K562 (cell line): ENCODE measurements around the gene RPL21. TPM values are rescaled to one million over a fixed set of nuclear protein-coding genes. Genes with fewer than 3 reads are reported as not detected.

Source experiments
- CBX1 ChIP-seq: sonication (generic); IDR thresholded peaks from 2 replicates; pipeline ENCODE4 v1.6.1; 2016; ENCODE audit warnings: antibody characterized with exemption, low read depth, mild to moderate bottlenecking
- CXXC5 ChIP-seq: fragments of 250-450 bp; sonication (Bioruptor Pico); IDR thresholded peaks from 2 replicates; pipeline ENCODE4 v1.8.0; 2022; ENCODE audit warnings: inconsistent platforms, mild to moderate bottlenecking, moderate library complexity
- ETV6 ChIP-seq, 3 experiments: fragments of 150-350 bp in 1 of 3; sonication (generic) in 1 of 3; formaldehyde crosslinking in 1 of 3; IDR thresholded peaks; 2 replicates each; pipeline versions ENCODE4 v1.6.1 to v1.8.0; 2014 to 2022; ENCODE audit warnings: borderline replicate concordance in 2 of 3, low read depth in 2 of 3, antibody characterized with exemption in 1 of 3, low read length in 1 of 3, mild to moderate bottlenecking in 1 of 3, missing genetic modification reagents in 1 of 3
- NRF1 ChIP-seq, 2 experiments: fragments of 450-650 bp; IDR thresholded peaks in 1 of 2; conservative IDR thresholded peaks in 1 of 2; 2 replicates each; pipeline ENCODE4 v1.6.1; 2014; ENCODE audit warnings: mild to moderate bottlenecking in 2 of 2
- PHF21A ChIP-seq: fragments of 450-650 bp; IDR thresholded peaks from 2 replicates; pipeline ENCODE4 v1.6.1; 2017; ENCODE audit warnings: low read depth, borderline replicate concordance
- RBFOX2 ChIP-seq: fragments of 200-400 bp; formaldehyde crosslinking; IDR thresholded peaks from 2 replicates; pipeline ENCODE4 v1.6.1; 2017; ENCODE audit warnings: low read depth, mild to moderate bottlenecking, low read length, moderate library complexity
- RBM15 ChIP-seq: fragments of 200-400 bp; formaldehyde crosslinking; IDR thresholded peaks from 2 replicates; pipeline ENCODE4 v1.6.1; 2018; ENCODE audit warnings: mild to moderate bottlenecking, low read length, moderate library complexity; ENCODE audit not compliant: insufficient read depth
- RCOR1 ChIP-seq, 2 experiments: IDR thresholded peaks; 2 replicates each; pipeline ENCODE4 v1.6.1; 2012; ENCODE audit warnings: low read depth in 2 of 2, low read length in 2 of 2, borderline replicate concordance in 1 of 2, improper control_type of control experiment in 1 of 2
- SETDB1 ChIP-seq: IDR thresholded peaks from one replicate; pipeline ENCODE4 v1.6.1; 2012; ENCODE audit warnings: low read length, control low read depth, inconsistent platforms
- ZBTB11 ChIP-seq, 3 experiments: fragments of 200-800 bp in 1 of 3; fragments of 250-450 bp in 1 of 3; fragments of 450-650 bp in 1 of 3; sonication (Bioruptor Pico) in 1 of 3; sonication (Bioruptor generic) in 1 of 3; formaldehyde crosslinking in 1 of 3; IDR thresholded peaks; 2 replicates each; pipeline versions ENCODE4 v1.6.1 to v1.8.0; 2016 to 2022; ENCODE audit warnings: mild to moderate bottlenecking in 2 of 3, missing genetic modification characterization in 2 of 3, missing compliant biosample characterization in 1 of 3, moderate library complexity in 1 of 3
- ZNF584 ChIP-seq: fragments of 200-800 bp; sonication (Bioruptor generic); IDR thresholded peaks from 2 replicates; pipeline ENCODE4 v1.6.1; 2016; ENCODE audit warnings: low read depth, mild to moderate bottlenecking, missing genetic modification characterization, missing compliant biosample characterization
- ZNF695 ChIP-seq: fragments of 450-650 bp; formaldehyde crosslinking; IDR thresholded peaks from 2 replicates; pipeline ENCODE4 v1.4.0; 2020; ENCODE audit warnings: mild to moderate bottlenecking, moderate library complexity
- ZNF780A ChIP-seq: fragments of 250-450 bp; sonication (Bioruptor Pico); IDR thresholded peaks from 2 replicates; pipeline ENCODE4 v1.5.0; 2021; ENCODE audit warnings: mild to moderate bottlenecking
- polyA plus RNA-seq, 8 experiments: library from polyadenylated mRNA; depleted of rRNA in 4 of 8; stranded (reverse) in 5 of 8; unstranded in 3 of 8; fragments of >200 nt; fragmentation: Nextera tagmentation in 2 of 8; fragmentation: Illumina TruSeq in 1 of 8; extraction: Ambion mirVana in 2 of 8; extraction: Trizol in 1 of 8; gene quantifications; 2 replicates each; pipeline versions ENCODE4 v1.2.1 to v1.2.3, GENCODE V29; 2011 to 2014; ENCODE audit warnings: inconsistent platforms in 1 of 8, missing spikeins in 1 of 8
- total RNA-seq, 7 experiments: library from RNA; depleted of rRNA in 6 of 7; stranded (reverse); fragments of >200 nt in 6 of 7; fragmentation: Illumina TruSeq in 2 of 7; extraction: Trizol in 2 of 7; gene quantifications; 2 replicates each; pipeline versions ENCODE4 v1.2.1 to v1.2.3, GENCODE V29; 2011 to 2021; ENCODE audit warnings: low replicate concordance in 1 of 7
- TF ChIP-seq, protein P1 (sequence below): IDR thresholded peaks from 2 replicates; pipeline ENCODE4 v1.6.1; 2011; ENCODE audit not compliant: insufficient read length; ENCODE audit errors: extremely low read depth
- TF ChIP-seq, protein P2 (sequence below): IDR thresholded peaks from 2 replicates; pipeline ENCODE4 v1.6.1; 2011; ENCODE audit warnings: borderline replicate concordance, low read depth, mild to moderate bottlenecking, moderate library complexity, low read length; ENCODE audit not compliant: insufficient read depth, poor library complexity, severe bottlenecking
- TF ChIP-seq, protein P3 (sequence below): sonication (generic); formaldehyde crosslinking; IDR thresholded peaks from 2 replicates; pipeline ENCODE4 v1.8.0; 2022; ENCODE audit warnings: mild to moderate bottlenecking, low read depth, missing genetic modification reagents

RPL21 gene
- total and polyA plus RNA-seq, 9 of the 15 experiments (the other 6 are each of a cell fraction or from before 2014, with no cell fraction given) = 622 to 4,203 (median 1,676) TPM

GRCh38 chr13:27270594-27271520 is 19.5 kb downstream of the RPL21 start, which contains the start of gene RASL11A (continued):
- TF ChIP-seq CBX1 = peak; percentile 49; the same call in 1 of the 2 replicates
- TF ChIP-seq, protein P1, sequence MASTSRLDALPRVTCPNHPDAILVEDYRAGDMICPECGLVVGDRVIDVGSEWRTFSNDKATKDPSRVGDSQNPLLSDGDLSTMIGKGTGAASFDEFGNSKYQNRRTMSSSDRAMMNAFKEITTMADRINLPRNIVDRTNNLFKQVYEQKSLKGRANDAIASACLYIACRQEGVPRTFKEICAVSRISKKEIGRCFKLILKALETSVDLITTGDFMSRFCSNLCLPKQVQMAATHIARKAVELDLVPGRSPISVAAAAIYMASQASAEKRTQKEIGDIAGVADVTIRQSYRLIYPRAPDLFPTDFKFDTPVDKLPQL = no peak
- TF ChIP-seq ZNF584 (CRISPR knock-in tag) = no peak
- TF ChIP-seq ZBTB11 (CRISPR knock-in tag; IDR thresholded peaks at IDR 0.05) = peak in 1 of 3 experiments; percentile 28; a peak in 1 of 6 replicates
- TF ChIP-seq SETDB1 = no peak
- peak; percentile 62 for TF ChIP-seq RBFOX2
- TF ChIP-seq RBM15 = no peak
- TF ChIP-seq, protein P2, sequence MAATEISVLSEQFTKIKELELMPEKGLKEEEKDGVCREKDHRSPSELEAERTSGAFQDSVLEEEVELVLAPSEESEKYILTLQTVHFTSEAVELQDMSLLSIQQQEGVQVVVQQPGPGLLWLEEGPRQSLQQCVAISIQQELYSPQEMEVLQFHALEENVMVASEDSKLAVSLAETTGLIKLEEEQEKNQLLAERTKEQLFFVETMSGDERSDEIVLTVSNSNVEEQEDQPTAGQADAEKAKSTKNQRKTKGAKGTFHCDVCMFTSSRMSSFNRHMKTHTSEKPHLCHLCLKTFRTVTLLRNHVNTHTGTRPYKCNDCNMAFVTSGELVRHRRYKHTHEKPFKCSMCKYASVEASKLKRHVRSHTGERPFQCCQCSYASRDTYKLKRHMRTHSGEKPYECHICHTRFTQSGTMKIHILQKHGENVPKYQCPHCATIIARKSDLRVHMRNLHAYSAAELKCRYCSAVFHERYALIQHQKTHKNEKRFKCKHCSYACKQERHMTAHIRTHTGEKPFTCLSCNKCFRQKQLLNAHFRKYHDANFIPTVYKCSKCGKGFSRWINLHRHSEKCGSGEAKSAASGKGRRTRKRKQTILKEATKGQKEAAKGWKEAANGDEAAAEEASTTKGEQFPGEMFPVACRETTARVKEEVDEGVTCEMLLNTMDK = peak; percentile 3
- no peak for TF ChIP-seq ZNF695
- TF ChIP-seq RCOR1 (IDR thresholded peaks at IDR 0.05; ENCODE audit: borderline replicate concordance in 1 of 2, low read depth in 2 of 2, low read length in 2 of 2) = peak in 1 of 2 experiments; percentile 53; a peak in 1 of 4 replicates
- TF ChIP-seq, protein P3, sequence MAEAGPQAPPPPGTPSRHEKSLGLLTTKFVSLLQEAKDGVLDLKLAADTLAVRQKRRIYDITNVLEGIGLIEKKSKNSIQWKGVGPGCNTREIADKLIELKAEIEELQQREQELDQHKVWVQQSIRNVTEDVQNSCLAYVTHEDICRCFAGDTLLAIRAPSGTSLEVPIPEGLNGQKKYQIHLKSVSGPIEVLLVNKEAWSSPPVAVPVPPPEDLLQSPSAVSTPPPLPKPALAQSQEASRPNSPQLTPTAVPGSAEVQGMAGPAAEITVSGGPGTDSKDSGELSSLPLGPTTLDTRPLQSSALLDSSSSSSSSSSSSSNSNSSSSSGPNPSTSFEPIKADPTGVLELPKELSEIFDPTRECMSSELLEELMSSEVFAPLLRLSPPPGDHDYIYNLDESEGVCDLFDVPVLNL (CRISPR knock-in tag) = no peak
- TF ChIP-seq ETV6 (IDR thresholded peaks at IDR 0.05; ENCODE audit: borderline replicate concordance in 1 of 2, low read depth in 2 of 2, low read length in 1 of 2) = no peak
- TF ChIP-seq ETV6 (CRISPR knock-in tag; IDR thresholded peaks at IDR 0.05; ENCODE audit: borderline replicate concordance) = peak; percentile 73; the same call in 1 of the 2 replicates
- peak; percentile 42 to 47; a peak in 3 of 4 replicates for TF ChIP-seq NRF1 (conservative IDR thresholded peaks at IDR 0.05 in 1 of 2, IDR thresholded peaks at IDR 0.05 in 1 of 2)
- peak; percentile 89 for TF ChIP-seq PHF21A
- no peak for TF ChIP-seq ZNF780A (CRISPR knock-in tag)
- TF ChIP-seq CXXC5 (CRISPR knock-in tag) = peak; percentile 54; the same call in 1 of the 2 replicates
